ENCODE measurements around the gene FHOD3.

DNA sequence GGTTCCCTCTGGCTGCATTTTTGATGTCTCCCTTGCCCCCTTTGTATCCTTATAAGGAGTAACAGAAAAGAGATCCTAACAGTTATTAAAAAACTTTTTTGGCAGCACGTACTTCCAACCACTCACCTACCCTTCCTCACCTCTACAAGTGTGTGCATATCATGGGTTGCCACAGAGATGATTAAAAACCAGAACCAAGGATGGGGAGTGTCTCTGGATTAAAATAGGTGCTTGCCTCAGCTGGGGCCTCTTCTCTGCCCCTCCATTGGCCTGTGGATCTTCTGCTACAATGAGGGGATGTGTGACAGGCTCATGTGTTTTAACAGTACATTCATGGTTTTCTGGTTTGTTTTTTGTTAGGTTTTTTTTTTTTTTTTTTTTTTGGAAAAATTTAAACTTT is 160.8 kb downstream of the FHOD3 start:
- TF ChIP-seq, protein P1, sequence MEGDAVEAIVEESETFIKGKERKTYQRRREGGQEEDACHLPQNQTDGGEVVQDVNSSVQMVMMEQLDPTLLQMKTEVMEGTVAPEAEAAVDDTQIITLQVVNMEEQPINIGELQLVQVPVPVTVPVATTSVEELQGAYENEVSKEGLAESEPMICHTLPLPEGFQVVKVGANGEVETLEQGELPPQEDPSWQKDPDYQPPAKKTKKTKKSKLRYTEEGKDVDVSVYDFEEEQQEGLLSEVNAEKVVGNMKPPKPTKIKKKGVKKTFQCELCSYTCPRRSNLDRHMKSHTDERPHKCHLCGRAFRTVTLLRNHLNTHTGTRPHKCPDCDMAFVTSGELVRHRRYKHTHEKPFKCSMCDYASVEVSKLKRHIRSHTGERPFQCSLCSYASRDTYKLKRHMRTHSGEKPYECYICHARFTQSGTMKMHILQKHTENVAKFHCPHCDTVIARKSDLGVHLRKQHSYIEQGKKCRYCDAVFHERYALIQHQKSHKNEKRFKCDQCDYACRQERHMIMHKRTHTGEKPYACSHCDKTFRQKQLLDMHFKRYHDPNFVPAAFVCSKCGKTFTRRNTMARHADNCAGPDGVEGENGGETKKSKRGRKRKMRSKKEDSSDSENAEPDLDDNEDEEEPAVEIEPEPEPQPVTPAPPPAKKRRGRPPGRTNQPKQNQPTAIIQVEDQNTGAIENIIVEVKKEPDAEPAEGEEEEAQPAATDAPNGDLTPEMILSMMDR (tag by site-specific recombination; IDR thresholded peaks at IDR 0.05) = no peak
- TF ChIP-seq, protein P2, sequence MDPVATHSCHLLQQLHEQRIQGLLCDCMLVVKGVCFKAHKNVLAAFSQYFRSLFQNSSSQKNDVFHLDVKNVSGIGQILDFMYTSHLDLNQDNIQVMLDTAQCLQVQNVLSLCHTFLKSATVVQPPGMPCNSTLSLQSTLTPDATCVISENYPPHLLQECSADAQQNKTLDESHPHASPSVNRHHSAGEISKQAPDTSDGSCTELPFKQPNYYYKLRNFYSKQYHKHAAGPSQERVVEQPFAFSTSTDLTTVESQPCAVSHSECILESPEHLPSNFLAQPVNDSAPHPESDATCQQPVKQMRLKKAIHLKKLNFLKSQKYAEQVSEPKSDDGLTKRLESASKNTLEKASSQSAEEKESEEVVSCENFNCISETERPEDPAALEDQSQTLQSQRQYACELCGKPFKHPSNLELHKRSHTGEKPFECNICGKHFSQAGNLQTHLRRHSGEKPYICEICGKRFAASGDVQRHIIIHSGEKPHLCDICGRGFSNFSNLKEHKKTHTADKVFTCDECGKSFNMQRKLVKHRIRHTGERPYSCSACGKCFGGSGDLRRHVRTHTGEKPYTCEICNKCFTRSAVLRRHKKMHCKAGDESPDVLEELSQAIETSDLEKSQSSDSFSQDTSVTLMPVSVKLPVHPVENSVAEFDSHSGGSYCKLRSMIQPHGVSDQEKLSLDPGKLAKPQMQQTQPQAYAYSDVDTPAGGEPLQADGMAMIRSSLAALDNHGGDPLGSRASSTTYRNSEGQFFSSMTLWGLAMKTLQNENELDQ (tag by site-specific recombination; IDR thresholded peaks at IDR 0.05; ENCODE audit: low read depth) = no peak
